ENCODE data around the gene CDH13.

GRCh38 chr16:82652826-82653225 is 26.1 kb downstream of the CDH13 start:
- TF ChIP-seq CTCF (IDR thresholded peaks at IDR 0.05 in 4 of 5, conservative IDR thresholded peaks at IDR 0.05 in 1 of 5) = no peak
- TF ChIP-seq POLR2A (IDR thresholded peaks at IDR 0.05) = no peak
